Measurements from ENCODE around the gene DUSP8. TPM values are rescaled to one million over a fixed set of nuclear protein-coding genes. Genes with fewer than 3 reads are reported as not detected.
"Not testable (repeated sequence)": the region's sequence is repeated elsewhere in the genome, so short reads cannot be mapped to it uniquely, and the experiment has no call there.

DUSP8 gene
- total and polyA plus RNA-seq, 9 donors, result 0.38 to 14.9 (median 1.3) TPM

DNA sequence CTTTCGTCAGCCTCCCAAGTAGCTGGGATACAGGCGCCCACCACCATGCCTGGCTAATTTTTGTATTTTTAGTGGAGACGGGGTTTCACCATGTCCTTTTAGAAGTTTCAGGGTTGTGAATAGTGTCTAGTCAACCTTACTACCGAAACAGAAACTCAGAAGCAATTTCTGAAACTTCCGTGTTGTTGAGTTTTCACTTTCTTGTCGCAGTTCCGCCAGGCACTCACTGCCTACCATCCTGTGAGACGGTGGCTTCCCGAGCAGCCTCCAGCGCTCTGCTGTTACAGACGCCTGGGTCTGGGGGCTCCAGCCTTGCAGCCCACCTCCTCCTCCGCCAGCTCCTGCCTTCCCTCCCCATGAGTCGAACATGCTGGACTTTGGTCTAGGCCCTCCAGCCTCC is 33.9 kb upstream of the DUSP8 start:
- intact Hi-C loops (cut with DNase I); H3K4me3 ChIP-seq; H3K27ac ChIP-seq; DNase-seq; H3K36me3 ChIP-seq; H3K4me1 ChIP-seq (ENCODE audit: insufficient read depth); H3K27me3 ChIP-seq; H3K9me3 ChIP-seq: not testable (repeated sequence)
- WGBS, 3 donors, result 83 to 89% (median 84%) methylated on average over 13 of the region's 13 CpGs

DNA sequence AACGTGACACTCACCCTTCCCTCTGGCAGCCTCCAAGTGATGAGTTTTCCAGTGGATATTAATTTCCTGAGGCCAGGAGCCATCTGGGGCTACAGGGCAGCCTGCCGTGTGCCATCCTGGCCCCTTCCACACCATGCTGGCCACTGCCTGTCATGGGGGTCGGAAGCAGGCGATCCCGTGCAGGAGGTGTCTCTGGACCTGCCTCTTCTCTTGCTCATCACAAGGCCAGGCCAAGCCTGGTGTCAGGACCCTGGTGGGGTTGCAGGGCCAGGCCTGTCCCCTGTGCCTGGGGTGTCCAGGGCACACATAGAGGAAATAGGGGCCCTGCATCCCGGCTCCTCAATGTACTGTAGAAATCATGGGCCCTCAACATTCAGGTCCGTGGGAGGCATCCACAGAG is 32.6 kb upstream of the DUSP8 start:
- H3K27ac ChIP-seq, result no peak overlapping the region

DNA sequence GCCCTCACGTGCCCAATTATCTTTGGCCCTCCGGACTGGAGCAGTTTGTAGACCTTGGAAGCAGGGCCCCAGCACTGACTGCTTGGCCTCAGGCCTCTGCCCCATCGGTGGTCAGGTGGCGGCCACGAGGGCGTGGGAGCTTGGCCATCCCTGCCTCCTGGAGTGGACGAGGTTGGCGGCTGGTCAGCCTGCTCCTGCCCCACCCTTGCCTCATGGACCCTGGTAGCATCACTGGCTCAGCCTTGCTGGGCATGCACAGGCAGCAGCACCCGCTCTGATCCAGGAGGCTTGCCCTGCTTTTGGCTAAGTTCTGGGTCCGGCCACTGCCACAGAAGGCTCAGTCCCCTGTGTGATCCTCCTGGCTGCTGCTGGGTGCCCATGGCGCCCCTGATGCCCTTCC is 32.1 kb upstream of the DUSP8 start:
- DNase-seq, result no peak
- TF ChIP-seq EP300 (IDR thresholded peaks at IDR 0.05) (no peak), POLR2A (IDR thresholded peaks at IDR 0.05) (no peak)
- TF ChIP-seq, protein P1, sequence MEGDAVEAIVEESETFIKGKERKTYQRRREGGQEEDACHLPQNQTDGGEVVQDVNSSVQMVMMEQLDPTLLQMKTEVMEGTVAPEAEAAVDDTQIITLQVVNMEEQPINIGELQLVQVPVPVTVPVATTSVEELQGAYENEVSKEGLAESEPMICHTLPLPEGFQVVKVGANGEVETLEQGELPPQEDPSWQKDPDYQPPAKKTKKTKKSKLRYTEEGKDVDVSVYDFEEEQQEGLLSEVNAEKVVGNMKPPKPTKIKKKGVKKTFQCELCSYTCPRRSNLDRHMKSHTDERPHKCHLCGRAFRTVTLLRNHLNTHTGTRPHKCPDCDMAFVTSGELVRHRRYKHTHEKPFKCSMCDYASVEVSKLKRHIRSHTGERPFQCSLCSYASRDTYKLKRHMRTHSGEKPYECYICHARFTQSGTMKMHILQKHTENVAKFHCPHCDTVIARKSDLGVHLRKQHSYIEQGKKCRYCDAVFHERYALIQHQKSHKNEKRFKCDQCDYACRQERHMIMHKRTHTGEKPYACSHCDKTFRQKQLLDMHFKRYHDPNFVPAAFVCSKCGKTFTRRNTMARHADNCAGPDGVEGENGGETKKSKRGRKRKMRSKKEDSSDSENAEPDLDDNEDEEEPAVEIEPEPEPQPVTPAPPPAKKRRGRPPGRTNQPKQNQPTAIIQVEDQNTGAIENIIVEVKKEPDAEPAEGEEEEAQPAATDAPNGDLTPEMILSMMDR (IDR thresholded peaks at IDR 0.05), result no peak
- Histone ChIP-seq H3K4me3 (no peak overlapping the region), H3K36me3 (no peaks in the 10 kb centered on the region), H3K4me1 (ENCODE audit: insufficient read depth) (no peaks in the 10 kb centered on the region), H3K27me3 (no peaks in the 10 kb centered on the region), H3K9me3 (no peaks in the 10 kb centered on the region), H3K27ac (no peak overlapping the region)
- intact Hi-C loops (cut with DNase I), result no loop called here
- 85 to 93% (median 88%) methylated on average over 7 to 11 of the region's 11 CpGs for WGBS, 3 donors

More for the DNA sequence above, 32.6 kb upstream of the DUSP8 start:
- Histone ChIP-seq H3K4me3 (no peak overlapping the region), H3K9me3 (no peaks in the 10 kb centered on the region), H3K4me1 (ENCODE audit: insufficient read depth) (no peaks in the 10 kb centered on the region), H3K27me3 (no peaks in the 10 kb centered on the region), H3K36me3 (no peaks in the 10 kb centered on the region)
- WGBS, 3 donors, result 83 to 87% (median 87%) methylated on average over 7 of the region's 7 CpGs
- TF ChIP-seq, protein P1 (IDR thresholded peaks at IDR 0.05), result no peak
- no peak for TF ChIP-seq EP300 (IDR thresholded peaks at IDR 0.05)
- no peak for TF ChIP-seq POLR2A (IDR thresholded peaks at IDR 0.05)
- DNase-seq, result no peak
- intact Hi-C loops (cut with DNase I), result no loop called here

DNA sequence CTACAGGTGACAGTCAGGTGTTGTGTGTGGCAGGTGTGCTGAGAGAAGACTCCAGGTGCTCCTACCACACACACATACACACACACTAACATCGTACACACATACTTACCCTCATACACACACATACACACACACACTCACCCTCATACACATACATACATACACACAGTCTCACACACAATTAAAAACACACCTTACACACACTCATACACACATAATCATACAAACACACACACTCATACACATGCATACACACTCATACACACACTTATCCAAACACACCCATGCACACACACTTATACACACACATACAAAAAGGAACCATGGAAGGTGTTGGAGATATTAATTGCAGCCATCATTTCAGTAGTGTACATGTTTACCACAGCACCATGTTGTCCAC is 31.6 kb upstream of the DUSP8 start:
- no peaks in the 10 kb centered on the region for H3K9me3 ChIP-seq
- 57 to 86% (median 76%) methylated on average over 1 of the region's 1 CpG for WGBS, 3 donors
- no peaks in the 10 kb centered on the region for H3K4me1 ChIP-seq (ENCODE audit: insufficient read depth)
- no peaks in the 10 kb centered on the region for H3K36me3 ChIP-seq
- no peak overlapping the region for H3K27ac ChIP-seq
- H3K4me3 ChIP-seq, result no peak overlapping the region
- H3K27me3 ChIP-seq, result no peaks in the 10 kb centered on the region
- intact Hi-C loops (cut with DNase I), result no loop called here
- TF ChIP-seq POLR2A (IDR thresholded peaks at IDR 0.05), result no peak
- TF ChIP-seq, protein P1 (IDR thresholded peaks at IDR 0.05), result no peak
- no peak for TF ChIP-seq EP300 (IDR thresholded peaks at IDR 0.05)
- no peak for DNase-seq

DNA sequence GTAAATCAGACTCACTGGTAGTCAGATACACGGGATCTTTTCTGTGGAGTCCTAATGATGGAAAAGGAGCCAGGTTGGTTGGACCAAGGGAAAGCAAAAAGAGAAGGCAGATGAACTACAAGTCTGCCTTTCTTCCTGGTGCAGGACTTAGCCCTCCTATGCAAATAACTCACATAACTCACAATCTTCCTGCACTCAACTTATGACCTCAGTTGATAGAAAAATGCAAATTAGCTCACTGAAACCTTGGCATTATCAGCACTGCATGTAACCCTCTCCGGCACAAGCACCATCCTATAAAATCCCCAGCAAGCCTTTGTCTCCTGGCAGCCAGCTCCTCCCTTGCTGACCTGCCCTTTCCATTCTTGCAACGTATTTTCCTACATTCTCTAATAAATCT is 29.6 kb upstream of the DUSP8 start:
- 31 to 42% (median 33%) methylated on average over 3 of the region's 3 CpGs for WGBS, 3 donors
- H3K27ac ChIP-seq; H3K4me1 ChIP-seq (ENCODE audit: insufficient read depth); H3K9me3 ChIP-seq; DNase-seq; H3K36me3 ChIP-seq; H3K4me3 ChIP-seq; H3K27me3 ChIP-seq; intact Hi-C loops (cut with DNase I): not testable (repeated sequence)

DNA sequence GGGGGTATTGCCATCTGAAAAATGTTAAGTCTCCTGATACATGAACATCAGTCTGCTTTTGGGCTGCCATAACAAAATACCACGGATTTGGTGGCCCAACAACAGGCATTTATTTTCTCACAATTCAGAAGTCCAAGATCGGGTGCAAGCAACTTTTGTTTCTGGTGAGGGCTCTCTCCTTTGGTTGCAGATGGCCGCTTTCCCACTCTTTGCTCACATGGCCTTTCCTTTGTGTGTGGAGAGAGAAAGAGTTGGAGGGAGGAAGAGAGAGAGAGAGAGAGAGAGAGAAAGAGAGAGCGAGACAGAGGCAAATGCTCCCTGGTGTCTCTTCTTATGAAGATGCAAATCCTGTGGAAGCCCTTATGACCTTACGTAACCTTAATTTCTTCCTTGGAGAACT is 28.6 kb upstream of the DUSP8 start:
- Histone ChIP-seq H3K9me3 (no peaks in the 10 kb centered on the region), H3K27ac (no peak overlapping the region), H3K4me1 (ENCODE audit: insufficient read depth) (no peaks in the 10 kb centered on the region), H3K27me3 (no peaks in the 10 kb centered on the region), H3K36me3 (no peaks in the 10 kb centered on the region), H3K4me3 (no peak overlapping the region)
- TF ChIP-seq EP300 (IDR thresholded peaks at IDR 0.05) (no peak), POLR2A (IDR thresholded peaks at IDR 0.05) (no peak)
- TF ChIP-seq, protein P1 (IDR thresholded peaks at IDR 0.05), result no peak
- DNase-seq, result no peak
- intact Hi-C loops (cut with DNase I), result no loop called here
- WGBS, 3 donors, result 69 to 79% (median 75%) methylated on average over 5 of the region's 5 CpGs

Data from ovary (tissue), 9 donors.